NCI-H748 (cell line): ENCODE data around the gene ATP10A.

Experiments
- DNase-seq: peaks from one replicate; lab custom pipeline; 2025; ENCODE audit not compliant: unreplicated experiment; lab: John Stamatoyannopoulos, UW

ATP10A gene

GRCh38 chr15:25708391-25708790 lies 154.7 kb downstream of the ATP10A start:
- no peak for DNase-seq

GRCh38 chr15:25707656-25708365 lies 155.3 kb downstream of the ATP10A start:
- DNase-seq = no peak

DNA sequence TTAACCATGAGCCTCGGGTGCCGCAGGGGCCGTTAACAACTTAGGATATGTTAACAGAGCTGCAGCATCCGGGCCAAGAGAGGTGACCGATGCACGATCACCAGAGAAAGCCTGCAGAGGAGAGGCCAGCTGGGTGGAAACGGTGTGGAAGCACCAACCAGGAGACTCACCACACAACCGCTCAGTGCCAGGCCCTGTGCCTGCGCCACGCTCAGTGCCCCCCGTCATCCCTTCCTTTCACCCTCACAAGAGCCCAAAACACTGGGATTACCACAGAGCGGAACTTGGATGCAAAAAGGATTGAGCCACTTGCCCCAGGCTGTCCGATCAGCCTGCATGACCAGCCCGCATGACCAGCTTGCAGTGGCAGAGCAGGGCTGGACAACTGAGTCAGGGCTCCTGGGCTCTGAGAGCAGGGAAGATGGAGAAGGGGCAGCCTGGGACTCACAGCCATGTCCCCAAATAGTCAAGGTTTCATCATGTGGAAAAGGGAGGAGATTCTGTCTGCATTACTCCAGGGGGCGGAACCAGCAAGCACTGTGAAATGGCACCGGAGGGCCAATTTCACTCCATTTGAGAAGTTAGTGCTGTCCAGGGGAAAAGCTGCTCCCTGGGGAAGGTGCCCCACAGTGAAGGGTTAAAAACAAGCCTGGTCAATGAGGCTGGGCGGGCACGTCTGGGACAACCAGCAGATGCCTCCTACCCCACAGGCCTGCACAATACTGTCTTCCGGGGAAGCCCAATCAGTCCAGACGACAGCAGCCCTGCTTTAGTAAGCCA lies 156.8 kb downstream of the ATP10A start:
- no peak for DNase-seq

GRCh38 chr15:25705433-25706115 lies 157.6 kb downstream of the ATP10A start:
- DNase-seq = no peak

GRCh38 chr15:25703726-25704125 lies 159.4 kb downstream of the ATP10A start:
- no peak for DNase-seq

DNA sequence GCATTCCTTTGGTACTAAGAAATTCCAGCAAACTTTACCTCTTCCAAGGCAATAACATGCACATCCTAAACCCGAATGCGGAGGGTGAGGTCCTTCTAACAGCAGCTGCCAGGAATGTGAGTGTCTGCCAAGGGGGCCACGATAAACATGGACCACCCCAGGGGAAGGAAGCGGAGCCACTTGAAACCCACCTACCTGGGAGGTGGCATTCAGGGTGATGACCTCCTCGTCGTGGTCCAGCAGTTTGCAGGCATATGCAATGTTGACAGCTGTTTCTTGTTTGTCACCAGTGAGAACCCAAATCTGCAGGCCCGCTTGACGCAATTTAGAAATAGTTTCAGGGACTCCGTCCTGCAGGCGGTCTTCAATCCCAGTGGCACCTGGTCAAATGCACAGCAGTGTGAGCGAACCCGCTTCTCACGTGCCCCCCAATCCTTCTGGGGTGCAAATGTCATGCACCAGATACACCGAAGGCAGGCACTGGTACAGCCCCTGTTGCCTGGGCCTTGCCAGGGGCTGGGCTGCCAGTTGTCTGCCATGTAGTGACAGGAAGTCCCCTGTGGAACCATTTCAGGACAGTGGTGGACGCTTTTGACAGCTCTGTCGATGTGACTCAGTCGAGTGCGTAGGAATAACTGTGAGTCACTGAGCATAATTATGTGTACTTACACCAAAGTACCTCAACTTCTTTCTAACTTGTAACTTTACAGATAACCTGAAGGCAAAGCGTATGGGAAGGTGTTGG lies 161.2 kb downstream of the ATP10A start:
- no peak for DNase-seq

- DNase-seq = no peak
Measured at GRCh38 chr15:25700916-25701315, 162.2 kb downstream of the ATP10A start.

- DNase-seq = no peak
Measured at GRCh38 chr15:25697586-25697985, 165.5 kb downstream of the ATP10A start.

DNA sequence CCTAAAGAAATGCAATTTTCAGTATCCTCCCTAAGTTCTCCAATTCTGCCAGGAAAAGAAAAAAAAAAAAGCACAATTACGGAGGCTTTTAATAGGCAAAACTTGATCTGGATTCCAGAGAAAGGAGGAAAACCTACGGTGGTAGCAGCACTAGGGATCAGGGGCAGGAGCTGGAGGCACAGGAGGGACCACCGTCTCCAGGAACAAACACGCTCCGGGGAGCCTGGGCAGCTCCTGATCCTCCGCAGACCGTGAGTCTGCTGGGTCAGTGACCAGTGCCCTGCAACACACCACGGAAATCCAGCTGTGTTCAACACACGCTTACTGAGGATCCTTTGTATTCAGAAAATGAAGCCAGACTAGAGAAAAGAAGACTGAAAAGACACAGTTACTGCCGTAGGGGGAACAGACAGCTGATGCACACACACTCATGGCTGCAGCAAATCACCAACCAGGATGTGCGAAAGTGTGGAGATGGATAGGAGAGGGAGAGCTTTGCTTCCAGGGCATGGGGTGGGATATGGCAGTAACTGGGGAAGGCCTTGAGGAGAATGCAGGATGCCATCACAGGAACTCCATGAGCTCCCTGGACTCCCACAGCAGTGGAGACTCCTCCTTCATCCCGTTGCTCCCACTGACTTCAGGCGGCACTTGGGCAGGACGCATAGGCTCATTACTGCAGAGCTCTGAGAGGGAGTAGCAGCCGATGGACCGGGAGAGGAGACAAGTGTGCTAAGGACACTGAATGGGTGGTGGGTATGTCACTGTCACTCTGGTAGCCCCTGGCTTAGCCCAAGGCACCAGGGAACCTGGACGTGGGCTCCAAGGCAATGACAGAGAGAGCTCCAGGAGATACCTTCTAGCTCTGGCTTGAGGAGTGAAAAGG lies 167.0 kb downstream of the ATP10A start:
- DNase-seq = no peak

DNA sequence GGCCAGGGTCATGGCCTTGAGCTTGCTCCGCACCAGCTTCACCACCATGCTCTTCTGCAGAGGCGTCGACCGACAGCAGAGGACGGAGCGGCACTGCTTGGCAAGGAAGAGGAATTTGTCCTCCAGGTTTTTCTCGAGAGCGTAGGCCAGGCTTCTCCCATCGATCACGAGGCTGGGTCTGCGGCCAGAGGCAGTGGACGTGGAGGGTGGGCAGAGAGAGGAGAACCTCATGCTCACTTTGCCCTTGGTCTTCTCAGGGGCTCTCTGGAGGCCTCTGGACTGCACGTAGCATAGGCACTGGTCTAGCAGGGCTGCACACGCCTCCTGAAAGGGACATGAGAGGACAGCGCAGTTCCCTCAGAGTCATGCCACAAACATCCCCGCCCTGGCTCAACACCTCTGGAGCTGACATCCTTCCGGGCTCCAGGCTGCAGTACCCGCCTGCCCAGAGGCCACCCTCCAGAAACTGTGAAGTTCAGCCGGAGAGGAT lies 168.3 kb downstream of the ATP10A start:
- no peak for DNase-seq

DNA sequence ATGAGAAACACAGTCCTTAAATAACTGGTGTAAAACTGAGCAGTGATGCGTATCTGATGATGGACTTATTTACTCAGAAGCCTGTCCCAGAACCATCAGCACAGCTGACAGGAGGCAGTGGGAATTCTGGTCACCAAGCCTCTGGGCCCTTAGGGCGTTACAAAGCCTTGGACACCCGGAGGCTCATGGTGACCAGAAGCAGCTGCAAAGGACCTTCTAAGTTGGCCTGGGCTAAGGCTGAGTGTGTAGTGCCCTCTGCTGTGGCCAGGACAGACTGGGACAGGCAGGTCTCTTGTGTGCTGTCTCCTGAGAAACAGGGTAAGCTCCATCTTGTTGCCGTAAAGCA lies 168.9 kb downstream of the ATP10A start:
- DNase-seq = no peak

DNA sequence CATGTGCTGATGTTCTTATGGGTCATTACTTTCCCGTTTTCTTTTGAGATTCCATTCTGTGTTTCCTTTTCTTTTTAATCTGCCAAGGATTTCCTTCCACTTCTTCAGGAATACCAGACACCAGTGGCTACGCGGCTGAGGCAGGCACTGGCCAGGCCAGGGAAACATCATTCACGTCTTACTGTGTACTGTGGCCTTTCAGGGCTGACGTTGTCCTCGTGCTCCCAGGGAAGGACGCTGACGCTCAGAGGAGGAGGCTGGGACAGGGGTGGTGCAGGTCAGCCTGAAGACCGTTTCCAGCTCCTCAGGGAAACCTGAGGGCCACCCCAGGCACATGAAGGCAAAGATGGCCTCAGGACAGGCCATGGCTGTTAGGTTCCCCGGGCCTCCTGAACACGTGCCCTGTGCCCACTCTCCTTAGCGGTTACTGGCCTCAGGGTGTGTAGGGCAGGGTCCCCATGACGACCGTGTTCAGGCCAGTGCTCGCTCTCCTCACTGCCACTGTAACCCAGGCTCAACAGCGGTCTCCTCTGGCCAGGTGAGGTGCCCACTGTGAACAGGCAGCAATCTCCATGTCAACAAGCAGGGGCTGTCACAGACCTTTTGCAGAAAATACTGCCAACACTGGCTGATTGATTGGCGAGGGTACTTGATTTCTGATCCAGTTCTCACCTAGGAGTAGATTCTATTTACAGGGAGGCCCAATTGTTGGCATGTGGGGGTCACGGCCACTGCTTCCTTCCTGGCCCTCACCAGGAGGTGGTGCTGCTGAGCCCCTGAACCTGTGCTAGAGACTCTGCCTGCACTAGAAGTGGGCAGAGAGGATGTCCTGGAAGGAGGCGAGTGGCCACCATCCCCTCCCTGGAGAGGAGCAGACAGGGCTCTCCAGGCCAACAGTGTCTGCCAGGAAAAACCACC lies 169.5 kb downstream of the ATP10A start:
- peak; percentile 29 for DNase-seq

- peak; percentile 5 for DNase-seq
Measured at GRCh38 chr15:25691544-25692430, 171.3 kb downstream of the ATP10A start.

GRCh38 chr15:25690673-25691543 lies 172.2 kb downstream of the ATP10A start:
- no peak for DNase-seq

DNA sequence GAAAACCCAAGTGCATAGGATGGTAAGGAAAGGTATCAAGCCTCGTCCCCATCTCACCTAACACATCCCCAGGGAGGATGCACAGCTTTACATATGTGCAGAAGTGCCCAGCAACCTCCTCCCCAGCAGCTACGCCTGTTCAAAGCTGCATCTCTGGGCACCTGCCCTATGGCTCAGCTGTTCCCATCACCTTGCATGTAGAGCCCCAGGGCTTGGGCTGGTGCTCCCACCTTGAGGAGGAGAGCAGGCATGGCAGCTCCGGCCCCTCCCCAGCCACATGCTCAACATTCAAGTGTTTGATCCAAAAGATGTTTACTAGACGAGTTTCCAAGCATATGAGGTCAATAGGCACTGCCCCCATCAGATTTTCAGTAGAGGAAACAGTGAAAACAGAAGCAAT lies 173.5 kb downstream of the ATP10A start:
- no peak for DNase-seq

DNA sequence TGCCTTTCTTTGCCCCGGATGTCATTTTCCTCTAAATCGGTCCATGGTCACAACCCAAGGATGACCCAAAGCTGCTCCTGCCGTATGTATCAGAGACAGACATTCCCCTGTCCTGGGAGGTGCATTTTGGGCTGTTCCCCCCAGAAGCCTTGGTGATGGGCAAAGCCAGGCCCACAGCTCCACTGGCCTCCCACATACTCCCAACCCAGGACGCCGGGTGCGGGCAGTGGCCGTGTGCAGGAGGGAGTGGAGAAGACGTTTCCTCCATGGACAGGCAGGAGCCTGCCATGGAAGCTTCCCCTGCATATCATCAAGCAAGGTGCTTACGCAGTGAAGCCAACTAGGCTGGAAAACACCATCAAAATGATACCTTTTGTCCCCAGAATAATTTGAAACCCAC lies 175.0 kb downstream of the ATP10A start:
- DNase-seq = no peak

DNA sequence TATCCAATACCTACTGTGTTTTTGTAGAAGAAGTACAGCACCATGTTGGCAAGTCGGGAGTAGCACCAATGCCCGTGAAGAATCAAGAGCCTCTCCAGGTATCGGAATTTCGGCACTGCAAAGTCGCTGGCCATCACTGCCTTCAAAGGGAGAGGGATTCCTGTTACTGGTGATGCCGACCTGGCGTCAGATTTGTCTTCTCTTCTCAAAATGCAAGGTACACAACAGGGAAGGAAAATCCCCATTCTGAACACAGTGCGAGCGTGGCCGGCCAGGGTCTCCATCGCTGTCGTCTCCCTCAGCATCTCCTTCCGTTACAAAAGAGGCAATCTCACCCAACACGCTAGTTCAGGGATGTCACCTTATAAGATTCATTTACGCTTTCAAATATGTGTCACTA lies 175.4 kb downstream of the ATP10A start:
- no peak for DNase-seq
